OCI-LY7 (cell line): ENCODE measurements around the gene PEMT. TPM values are rescaled to one million over a fixed set of nuclear protein-coding genes. Genes with fewer than 3 reads are reported as not detected.

ENCODE experiments used
- BruUV-seq: library from RNA; stranded (reverse); fragments of 400-500 nt; replicated peaks from 2 replicates; lab custom pipeline; 2021; lab: Mats Ljungman, UMichigan
- CTCF ChIA-PET: fragments of 300-600 bp; sonication (Branson Sonifier 250); formaldehyde crosslinking; loops from one replicate; lab custom pipeline; 2022; ENCODE audit warnings: antibody characterized with exemption; ENCODE audit not compliant: unreplicated experiment; lab: Charles Lee
- POLR2A ChIA-PET: fragments of 300-600 bp; sonication (Branson Sonifier 250); formaldehyde crosslinking; loops from one replicate; lab custom pipeline; 2022; ENCODE audit warnings: antibody characterized with exemption; lab: Charles Lee
- DNase-seq: peaks from one replicate; pipeline ENCODE4 v3.0.0-alpha.2; 2015; ENCODE audit warnings: low spot score
- H2AFZ ChIP-seq: fragments of 200-600 bp; sonication (generic), shearing (Covaris generic); 2 replicates; pipeline ENCODE4 v1.6.1; 2014; ENCODE audit warnings: mild to moderate bottlenecking, antibody characterized with exemption, low read length, moderate library complexity
- H3K27ac ChIP-seq: fragments of 200-600 bp; sonication (generic); 2 replicates; pipeline ENCODE4 v1.5.1; 2014; ENCODE audit warnings: mixed run types, low read depth, mild to moderate bottlenecking, moderate library complexity, low read length, inconsistent platforms; ENCODE audit not compliant: poor library complexity, severe bottlenecking
- H3K36me3 ChIP-seq: fragments of 200-600 bp; sonication (generic); 2 replicates; pipeline ENCODE4 v1.6.1; 2014; ENCODE audit warnings: mild to moderate bottlenecking, antibody characterized with exemption, low read length, moderate library complexity, mixed read lengths; ENCODE audit not compliant: insufficient read depth
- H3K4me1 ChIP-seq: fragments of 200-600 bp; sonication (generic); 2 replicates; pipeline ENCODE4 v1.5.1; 2014; ENCODE audit warnings: mild to moderate bottlenecking, low read length; ENCODE audit not compliant: insufficient read depth, poor library complexity, severe bottlenecking
- H3K4me2 ChIP-seq: fragments of 200-600 bp; sonication (generic); 2 replicates; pipeline ENCODE4 v1.6.1; 2014; ENCODE audit warnings: mild to moderate bottlenecking, low read length
- H3K4me3 ChIP-seq: fragments of 200-600 bp; sonication (generic); 2 replicates; pipeline ENCODE4 v1.5.1; 2014; ENCODE audit warnings: mild to moderate bottlenecking, low read depth, low read length; ENCODE audit not compliant: poor library complexity, severe bottlenecking
- H3K79me2 ChIP-seq: fragments of 200-600 bp; sonication (generic); 2 replicates; pipeline ENCODE4 v1.6.1; 2016; ENCODE audit warnings: low read depth, mild to moderate bottlenecking, low read length, moderate library complexity, mixed read lengths; ENCODE audit not compliant: insufficient read depth
- H3K9me2 ChIP-seq: fragments of 200-600 bp; sonication (generic); 2 replicates; pipeline ENCODE4 v1.6.1; 2016; ENCODE audit warnings: mild to moderate bottlenecking, low read length, mixed read lengths; ENCODE audit not compliant: insufficient read depth
- H3K9me3 ChIP-seq: fragments of 200-600 bp; sonication (generic); 2 replicates; pipeline ENCODE4 v1.6.1; 2014; ENCODE audit warnings: mild to moderate bottlenecking, mixed run types, low read length, mixed read lengths
- H4K20me1 ChIP-seq: fragments of 200-600 bp; sonication (generic); 2 replicates; pipeline ENCODE4 v1.6.1; 2014; ENCODE audit warnings: mild to moderate bottlenecking, antibody characterized with exemption, low read length, moderate library complexity, mixed read lengths; ENCODE audit not compliant: insufficient read depth
- CTCF ChIP-seq: fragments of 200-600 bp; sonication (generic); conservative IDR thresholded peaks from 2 replicates; pipeline ENCODE4 v1.5.1; 2014; ENCODE audit warnings: mild to moderate bottlenecking, antibody characterized with exemption, low read length, moderate library complexity, mixed read lengths
- EZH2phosphoT487 ChIP-seq: fragments of 200-600 bp; sonication (generic); IDR thresholded peaks from 2 replicates; pipeline ENCODE4 v1.6.1; 2018; ENCODE audit warnings: low read depth, borderline replicate concordance, mild to moderate bottlenecking, mixed run types, antibody characterized with exemption, low read length, moderate library complexity, mixed read lengths
- intact Hi-C: fragments of 100-400 bp; cut with micrococcal nuclease; formaldehyde crosslinking; loops from one replicate; pipeline ENCODE4 v1.10.0; 2022; ENCODE audit not compliant: unreplicated experiment
- total RNA-seq, 2 experiments: library from RNA; depleted of rRNA in 1 of 2; stranded (reverse); fragments of >200 nt in 1 of 2; shearing (Covaris generic) in 1 of 2; gene quantifications; 2 replicates each; pipeline ENCODE4 v1.2.3, GENCODE V29; 2014 to 2022

Gene PEMT
- total RNA-seq, 2 experiments from 2014 or later, result 27.3 to 53.5 TPM

GRCh38 chr17:17516941-17517720, 74.4 kb downstream of the PEMT start:
- no peak for TF ChIP-seq EZH2phosphoT487
- no peak for TF ChIP-seq CTCF
- no TSS peak for BruUV-seq

GRCh38 chr17:17515934-17516930, 75.3 kb downstream of the PEMT start:
- no TSS peak for BruUV-seq
- intact Hi-C loops, result no loop called here
- Histone ChIP-seq H3K9me3 (no peaks in the 10 kb centered on the region), H3K27ac (no peak overlapping the region), H3K4me2 (no peak overlapping the region), H4K20me1 (no peaks in the 10 kb centered on the region; the same call in 1 of the 2 replicates), H3K79me2 (no peaks in the 10 kb centered on the region), H3K4me3 (no peak overlapping the region), H2AFZ (no peak overlapping the region), H3K9me2 (no peaks in the 10 kb centered on the region), H3K4me1 (no peaks in the 10 kb centered on the region), H3K36me3 (no peaks in the 10 kb centered on the region)
- no peak for TF ChIP-seq CTCF
- TF ChIP-seq EZH2phosphoT487, result no peak
- ChIA-PET CTCF (no interaction called here), POLR2A (no interaction called here)
- DNase-seq, result no peak

More at GRCh38 chr17:17516941-17517720, 74.4 kb downstream of the PEMT start:
- Histone ChIP-seq H3K27ac (no peak overlapping the region), H3K36me3 (no peaks in the 10 kb centered on the region), H3K9me3 (no peaks in the 10 kb centered on the region), H3K79me2 (no peaks in the 10 kb centered on the region), H2AFZ (no peak overlapping the region), H3K4me1 (no peaks in the 10 kb centered on the region), H3K4me2 (no peak overlapping the region), H3K9me2 (no peaks in the 10 kb centered on the region), H4K20me1 (no peaks in the 10 kb centered on the region; the same call in 1 of the 2 replicates), H3K4me3 (no peak overlapping the region)
- DNase-seq, result no peak
- ChIA-PET CTCF (no interaction called here), POLR2A (no interaction called here)
- intact Hi-C loops, result no loop called here
